Right ventricle myocardium superior (tissue), 1 donor: ENCODE measurements around the gene RNF26. TPM values are rescaled to one million over a fixed set of nuclear protein-coding genes. Genes with fewer than 3 reads are reported as not detected.

Experiments used
- ATAC-seq: fragments of 200-7000 bp; cut with Tn5 transposase; one replicate; pipeline ENCODE4 v1.9.1; 2020; ENCODE audit warnings: mild to moderate bottlenecking; ENCODE audit not compliant: poor library complexity
- DNase-seq: peaks from one replicate; pipeline ENCODE4 v3.0.0-alpha.2; 2020
- intact Hi-C: fragments of 100-400 bp; cut with DNase I; formaldehyde crosslinking; loops from one replicate; pipeline ENCODE4 v1.11.2; 2022
- total RNA-seq: library from RNA; stranded (reverse); fragmentation: NEBNext Ultra II Directional; extraction: Animal tissue kit (Norgen Biotek cat#: 25700); gene quantifications from one replicate; pipeline ENCODE4 v1.2.1, GENCODE V29; 2021
- donor health status: DM: no; HTN: yes; CAD: no; lungs with severe emphysema.

RNF26 gene
- total RNA-seq, 1 donor from 2014 or later: 12.9 TPM

DNA sequence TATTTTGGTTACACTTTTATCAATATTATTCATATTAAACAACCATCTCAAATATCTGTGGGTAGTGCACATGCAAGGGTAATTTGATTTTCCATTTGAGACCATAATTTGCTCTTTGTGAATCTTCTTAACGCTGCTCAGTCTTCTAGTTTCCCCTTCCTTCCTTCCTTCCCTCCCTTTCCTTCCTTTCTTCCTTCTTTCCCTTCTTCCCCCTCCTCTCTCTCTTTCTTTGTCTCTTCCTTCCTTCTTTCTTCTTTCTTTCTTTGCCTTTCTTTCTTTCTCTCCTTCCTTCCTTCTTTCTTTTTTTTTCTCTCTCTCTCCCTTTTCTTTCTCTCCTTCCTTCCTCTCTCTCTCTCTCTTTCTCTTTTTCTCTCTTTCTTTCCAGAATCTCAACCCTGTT is 4.1 kb upstream of the RNF26 start:
- DNase-seq (no peak), ATAC-seq (no peak)
- intact Hi-C loops: no loop called here

DNA sequence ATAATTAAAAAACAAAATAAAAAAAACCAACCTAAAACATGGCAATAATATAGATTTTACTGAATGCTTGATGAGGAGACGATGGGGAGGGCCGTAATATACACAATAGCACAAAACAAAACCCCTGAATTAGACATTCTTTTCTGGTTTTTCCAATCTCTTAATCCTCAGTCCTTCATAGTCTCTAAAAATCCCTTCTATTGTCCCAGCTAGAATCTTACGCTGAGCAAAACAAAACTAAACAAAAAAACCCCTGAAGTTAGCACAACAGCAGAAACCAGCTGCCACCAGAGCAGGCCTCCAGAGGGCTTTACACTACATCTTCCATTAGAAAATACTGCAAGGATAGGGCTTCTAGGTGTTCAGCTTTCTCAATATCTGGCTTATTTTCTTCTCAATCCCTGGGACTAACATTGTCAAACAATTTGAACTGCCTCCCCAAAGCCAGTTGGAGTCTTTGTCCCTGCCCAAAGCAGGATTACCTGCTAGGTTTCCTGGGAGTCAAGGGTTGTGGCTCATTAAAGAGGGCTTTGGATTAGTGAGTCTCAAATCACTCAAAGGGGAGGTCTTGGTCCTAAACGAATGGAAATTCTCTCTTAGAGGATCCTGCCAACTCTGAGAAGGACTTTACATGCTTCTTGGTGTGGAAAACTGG is 2.1 kb upstream of the RNF26 start:
- DNase-seq: no peak
- ATAC-seq: no peak
- intact Hi-C loops: no loop called here

DNA sequence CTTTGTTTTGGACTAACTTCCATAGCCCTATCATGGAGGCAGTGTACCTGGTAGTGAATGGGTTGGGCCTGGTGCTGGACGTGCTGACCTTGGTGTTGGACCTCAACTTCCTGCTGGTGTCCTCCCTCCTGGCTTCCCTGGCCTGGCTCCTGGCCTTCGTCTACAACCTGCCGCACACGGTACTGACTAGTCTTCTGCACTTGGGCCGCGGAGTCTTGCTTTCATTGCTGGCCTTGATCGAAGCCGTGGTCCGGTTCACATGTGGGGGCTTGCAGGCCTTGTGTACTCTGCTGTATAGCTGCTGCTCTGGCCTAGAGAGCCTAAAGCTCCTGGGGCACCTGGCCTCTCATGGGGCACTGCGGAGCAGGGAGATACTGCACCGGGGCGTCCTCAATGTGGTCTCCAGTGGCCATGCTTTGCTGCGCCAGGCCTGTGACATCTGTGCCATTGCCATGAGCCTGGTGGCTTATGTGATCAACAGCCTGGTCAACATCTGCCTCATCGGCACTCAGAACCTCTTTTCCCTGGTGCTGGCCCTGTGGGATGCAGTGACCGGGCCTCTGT is 846 bp downstream of the RNF26 start:
- intact Hi-C loops: loop anchor here (5.0 kb wide), 1 partner anchor 42 kb away; no protein-coding TSS in a partner anchor
- no peak for DNase-seq
- ATAC-seq: no peak

DNA sequence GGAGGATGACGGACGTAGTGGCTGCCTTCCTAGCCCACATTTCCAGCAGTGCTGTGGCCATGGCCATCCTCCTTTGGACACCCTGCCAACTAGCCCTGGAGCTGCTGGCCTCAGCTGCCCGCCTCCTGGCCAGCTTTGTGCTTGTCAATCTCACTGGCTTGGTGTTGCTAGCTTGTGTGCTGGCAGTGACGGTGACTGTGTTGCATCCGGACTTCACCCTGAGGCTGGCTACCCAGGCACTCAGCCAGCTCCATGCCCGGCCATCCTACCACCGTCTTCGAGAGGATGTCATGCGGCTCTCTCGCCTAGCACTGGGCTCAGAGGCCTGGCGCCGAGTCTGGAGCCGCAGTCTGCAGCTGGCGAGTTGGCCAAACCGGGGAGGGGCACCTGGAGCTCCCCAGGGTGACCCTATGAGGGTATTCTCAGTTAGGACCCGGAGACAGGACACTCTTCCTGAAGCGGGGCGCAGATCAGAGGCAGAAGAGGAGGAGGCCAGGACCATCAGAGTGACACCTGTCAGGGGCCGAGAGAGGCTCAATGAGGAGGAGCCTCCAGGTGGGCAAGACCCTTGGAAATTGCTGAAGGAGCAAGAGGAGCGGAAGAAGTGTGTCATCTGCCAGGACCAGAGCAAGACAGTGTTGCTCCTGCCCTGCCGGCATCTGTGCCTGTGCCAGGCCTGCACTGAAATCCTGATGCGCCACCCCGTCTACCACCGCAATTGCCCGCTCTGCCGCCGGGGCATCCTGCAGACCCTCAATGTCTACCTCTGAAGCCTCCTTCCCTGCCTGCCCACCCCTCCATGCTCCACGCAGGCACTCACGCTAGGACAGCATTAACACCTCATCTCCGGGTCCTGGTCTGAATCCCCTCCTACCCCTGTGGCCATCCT is 1.6 kb downstream of the RNF26 start:
- intact Hi-C loops: loop anchor here (5.0 kb wide), 1 partner anchor 41 kb away; no protein-coding TSS in a partner anchor
- DNase-seq: no peak
- ATAC-seq: no peak

DNA sequence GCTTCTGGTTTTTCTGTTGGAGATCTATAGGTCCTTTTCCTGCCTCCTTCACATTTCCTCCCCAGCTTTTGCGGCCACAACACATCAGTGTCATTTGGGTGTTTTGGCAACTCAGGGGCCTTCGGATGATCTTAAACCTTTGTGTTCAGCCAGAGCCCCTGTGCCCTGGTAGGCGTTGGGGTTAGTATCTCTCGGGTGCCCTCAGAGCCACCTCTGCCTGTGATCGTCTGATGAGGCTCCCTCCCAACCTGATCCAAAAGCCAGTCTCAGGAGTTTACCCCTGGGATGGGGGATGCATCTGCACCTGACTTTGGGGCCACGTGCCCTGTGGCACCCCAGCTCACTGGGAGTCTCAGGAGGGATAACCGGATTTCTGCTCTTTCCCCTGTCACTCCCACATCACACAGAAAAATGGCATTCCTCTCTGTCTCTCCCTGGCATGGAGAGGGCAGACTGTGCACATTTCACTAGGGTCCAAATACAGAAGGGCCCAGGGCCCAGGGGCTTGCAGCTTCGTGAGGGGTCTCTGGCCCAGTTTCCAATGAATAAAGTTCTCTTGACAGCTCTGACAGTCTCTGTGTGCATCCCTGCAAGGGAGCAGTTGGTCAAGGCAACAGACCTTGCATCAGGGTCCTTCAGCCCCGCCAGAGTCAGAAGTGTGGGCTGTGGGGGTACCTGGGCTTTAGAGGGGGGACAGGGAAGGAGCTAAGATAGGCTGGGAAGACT is 2.6 kb downstream of the RNF26 start:
- intact Hi-C loops: loop anchor here (5.0 kb wide), 1 partner anchor 40 kb away; no protein-coding TSS in a partner anchor
- DNase-seq (no peak), ATAC-seq (no peak)

DNA sequence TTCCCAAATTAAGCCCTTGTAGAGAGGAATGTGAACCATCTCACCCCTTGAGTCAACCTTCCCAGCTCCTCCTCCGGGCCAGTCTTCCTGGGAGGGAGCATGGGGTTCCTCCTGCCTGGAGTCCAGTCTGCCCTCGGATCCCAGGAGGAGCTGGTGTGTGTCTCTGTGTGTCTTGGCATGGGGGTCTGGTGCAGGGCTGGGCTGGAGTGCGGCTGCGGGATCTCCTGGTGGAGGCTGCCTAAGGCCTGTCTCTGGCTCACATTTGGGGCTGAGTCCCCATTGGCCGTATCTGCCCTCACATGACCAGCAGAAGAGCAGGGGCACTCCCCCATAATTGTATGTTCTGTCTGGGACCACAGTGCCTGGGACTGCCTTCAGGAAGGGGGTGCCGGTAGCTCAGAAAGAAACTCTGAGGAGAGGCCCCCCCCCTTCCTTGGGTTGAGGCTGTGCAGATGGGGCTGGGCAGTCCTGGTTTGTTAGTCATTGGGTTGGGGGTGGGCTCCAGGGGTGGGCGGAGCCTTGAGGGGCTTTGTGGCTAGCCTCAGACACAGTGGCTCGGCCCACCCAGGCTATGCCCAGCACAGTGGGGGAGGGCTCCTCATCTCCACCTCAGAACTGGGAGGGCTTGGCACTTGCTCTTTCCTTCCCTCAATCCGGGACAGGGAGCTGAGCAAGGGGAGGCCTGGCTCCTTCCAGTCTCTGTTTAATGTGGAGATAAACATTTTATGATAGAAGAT is 3.4 kb downstream of the RNF26 start:
- ATAC-seq (no peak), DNase-seq (no peak)
- intact Hi-C loops: loop anchor here (5.0 kb wide), 1 partner anchor 40 kb away; no protein-coding TSS in a partner anchor

DNA sequence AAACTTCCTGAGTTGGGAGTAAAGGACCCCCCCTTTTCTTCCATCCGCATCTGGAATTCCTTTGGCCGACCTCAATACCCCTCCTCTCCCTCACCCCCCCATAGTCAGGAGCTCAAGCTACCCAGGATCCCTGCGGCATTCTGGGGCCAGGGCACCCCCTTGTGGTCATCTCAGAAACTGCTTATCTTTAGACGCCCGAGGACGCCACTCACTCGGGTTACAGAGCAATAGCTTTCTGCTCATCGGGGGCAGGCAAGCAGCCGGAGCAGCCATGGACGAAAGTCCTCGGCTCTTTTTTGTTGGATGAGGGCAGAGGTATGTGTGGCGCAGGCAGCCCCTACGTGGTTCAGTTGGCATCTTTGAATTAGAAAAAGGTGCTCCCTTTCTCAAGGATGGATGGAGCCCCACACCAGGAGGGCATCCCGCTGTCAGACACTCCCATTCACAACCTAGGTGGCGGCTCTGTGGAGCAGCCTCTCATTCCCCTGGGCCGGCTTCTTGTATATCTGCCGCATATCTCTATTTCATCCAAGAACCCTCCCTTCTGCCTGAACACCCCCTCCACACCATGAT is 4.1 kb downstream of the RNF26 start:
- DNase-seq (no peak), ATAC-seq (peak; percentile 15)
- intact Hi-C loops: loop anchor here (5.0 kb wide), 1 partner anchor 39 kb away; no protein-coding TSS in a partner anchor

DNA sequence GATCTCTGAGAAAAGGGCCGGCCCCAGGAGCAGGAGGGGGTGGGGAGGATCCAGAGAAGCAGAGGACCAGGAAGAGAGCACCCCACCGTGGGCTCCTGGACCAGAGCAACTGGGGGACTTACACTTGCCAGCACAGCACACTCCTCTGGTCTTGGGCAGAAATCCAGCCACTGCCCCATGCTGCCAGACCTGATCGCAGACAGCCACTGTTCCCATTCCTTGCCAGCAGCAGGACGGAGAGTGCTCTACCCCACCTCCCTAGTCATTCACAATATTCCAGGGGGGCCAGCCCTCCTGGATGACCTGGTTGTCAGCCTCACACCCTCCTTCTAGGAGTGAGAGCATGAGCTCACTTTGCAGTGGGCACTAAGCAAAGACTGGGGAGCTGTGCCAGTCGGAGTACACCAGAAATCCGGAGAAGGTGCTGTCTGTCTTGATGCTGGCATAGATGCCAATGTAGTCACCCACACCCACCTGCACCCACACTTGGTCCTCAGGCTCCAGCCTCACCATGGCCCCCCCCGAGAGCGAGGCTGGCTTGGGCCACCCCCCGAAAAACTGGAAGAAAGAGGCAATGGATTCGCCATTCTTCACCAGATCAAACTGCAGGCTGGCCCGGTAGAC is 4.8 kb downstream of the RNF26 start:
- intact Hi-C loops: loop anchor here (5.0 kb wide), 1 partner anchor 38 kb away; no protein-coding TSS in a partner anchor
- DNase-seq: no peak
- peak; percentile 1 for ATAC-seq

DNA sequence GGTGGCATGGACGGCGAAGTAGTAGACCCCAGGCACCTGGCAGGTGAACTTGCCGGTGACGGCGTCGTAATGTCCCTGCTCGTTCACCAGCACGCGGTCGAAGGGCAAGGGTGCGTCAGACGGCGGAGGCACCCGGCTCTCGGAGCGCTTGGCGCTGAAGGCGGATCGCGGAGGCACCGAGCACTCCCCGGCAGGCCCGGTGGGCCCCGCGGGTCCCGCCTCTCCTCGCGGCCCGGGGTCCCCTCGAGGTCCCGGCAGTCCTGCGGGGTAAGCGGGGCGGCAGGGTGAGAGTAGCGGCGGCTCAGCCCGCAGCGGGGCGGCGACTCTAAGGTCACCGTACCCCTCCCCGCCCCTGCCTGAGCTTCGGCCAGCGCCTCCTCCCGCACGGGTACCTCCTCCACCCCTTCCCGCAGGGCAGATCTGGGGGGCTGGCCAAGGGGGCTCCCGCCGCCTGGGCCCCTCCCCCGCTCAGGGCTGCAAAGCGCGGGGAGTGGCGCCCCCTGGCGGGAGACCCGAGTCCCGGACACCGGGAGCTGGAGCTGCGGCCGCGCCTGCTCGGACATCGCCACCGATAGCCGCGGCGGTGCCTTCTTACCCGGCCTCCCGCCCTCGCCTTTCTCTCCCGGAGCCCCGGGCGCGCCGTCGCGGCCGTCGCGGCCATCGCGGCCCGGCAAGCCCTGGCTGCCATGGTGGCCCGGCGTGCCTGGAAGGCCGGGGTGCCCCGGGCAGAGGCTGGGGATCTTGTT is 5.4 kb downstream of the RNF26 start:
- ATAC-seq (peak; percentile 81), DNase-seq (peak; percentile 86)
- intact Hi-C loops: loop anchor here (5.0 kb wide), 1 partner anchor 38 kb away; no protein-coding TSS in a partner anchor

DNA sequence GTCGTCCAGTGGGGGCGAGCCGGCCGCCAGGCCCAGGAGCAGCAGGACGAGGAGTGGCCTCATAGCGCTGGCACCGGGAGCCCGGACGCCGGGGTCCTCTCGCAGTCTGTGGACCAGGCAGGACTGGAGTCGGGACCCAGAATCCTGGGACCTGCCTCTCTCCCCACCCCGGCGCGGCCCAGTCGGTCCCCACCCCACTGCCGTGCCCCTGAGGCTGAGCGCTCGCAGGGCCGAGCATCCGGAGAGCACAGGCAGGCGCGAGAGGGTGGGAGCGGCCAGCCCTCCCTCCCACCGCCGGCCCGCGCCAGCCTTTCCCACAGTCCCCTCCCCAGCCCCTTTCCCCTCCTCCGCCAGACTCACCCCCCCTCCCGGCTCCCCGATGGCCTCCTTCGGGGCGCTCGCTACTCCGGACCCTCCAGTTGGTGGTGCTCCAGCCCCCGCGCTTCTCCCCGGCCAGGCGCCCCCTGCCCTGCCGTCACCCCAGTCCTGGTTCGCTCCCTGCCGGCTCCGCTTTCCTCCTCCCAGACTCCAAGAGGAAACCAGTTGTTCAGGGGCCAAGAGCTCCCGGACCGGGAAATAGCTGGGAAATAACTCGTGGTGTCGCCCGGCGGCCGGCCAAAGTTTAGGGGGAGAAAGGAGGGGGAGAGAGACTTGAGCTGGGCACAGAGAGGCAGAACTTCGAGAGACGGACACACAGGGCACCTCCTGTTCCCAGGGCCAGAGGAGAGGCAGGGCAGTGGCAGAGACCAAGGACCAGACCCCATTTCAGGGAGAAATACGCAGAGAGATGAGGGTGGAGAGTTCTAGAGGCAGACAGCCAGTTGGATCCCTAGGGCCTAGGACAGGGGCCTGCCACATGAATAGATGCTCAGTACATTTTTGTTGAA is 6.3 kb downstream of the RNF26 start, which contains the start of gene C1QTNF5:
Gene C1QTNF5 (minus strand): TSS at position 549 of the 887 bp plus-strand sequence. CDS start 486 bp downstream, at position 63.
- intact Hi-C loops: no loop called here
- DNase-seq (peak; percentile 93), ATAC-seq (peak; percentile 58)

DNA sequence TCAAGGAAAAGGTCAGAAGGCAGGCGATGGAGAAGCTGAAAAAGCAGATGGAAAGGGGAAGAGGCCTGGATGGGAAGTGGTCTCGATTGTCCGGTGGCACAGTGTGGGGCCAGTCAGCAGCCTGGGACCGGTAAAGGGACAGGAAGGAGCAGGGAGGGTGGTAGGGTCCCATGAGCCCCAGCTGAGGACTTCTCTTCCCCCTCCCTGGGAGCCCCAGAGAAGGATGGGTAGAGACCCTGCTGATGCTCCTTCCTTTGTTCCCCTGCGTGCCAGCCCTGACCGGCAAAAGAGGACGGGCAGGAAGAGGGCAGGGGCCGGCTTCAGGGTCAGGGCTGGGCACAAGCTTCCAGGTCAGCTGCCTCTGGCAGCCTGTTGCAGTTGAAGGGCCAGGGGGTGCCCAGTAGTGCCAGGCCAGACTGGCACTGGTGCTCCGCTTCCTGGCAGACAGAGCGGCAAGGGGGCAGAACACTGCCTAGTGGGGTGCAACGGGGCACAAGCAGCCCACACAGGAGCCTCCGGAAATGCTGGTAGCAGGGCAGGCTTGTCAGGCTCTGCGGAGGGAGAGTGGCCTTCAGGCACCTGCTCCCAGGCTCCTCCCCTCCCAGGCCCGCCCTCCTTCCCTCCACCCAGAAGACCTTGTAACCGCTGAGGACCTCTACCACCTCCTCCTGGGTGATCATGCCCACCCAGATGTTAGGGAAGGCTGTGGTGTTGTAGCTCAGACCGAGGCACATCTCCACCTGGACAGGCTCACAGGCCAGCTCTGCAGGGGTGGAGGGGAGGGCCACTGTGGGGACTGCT is 7.1 kb downstream of the RNF26 start:
- intact Hi-C loops: no loop called here
- ATAC-seq: no peak
- DNase-seq: no peak

DNA sequence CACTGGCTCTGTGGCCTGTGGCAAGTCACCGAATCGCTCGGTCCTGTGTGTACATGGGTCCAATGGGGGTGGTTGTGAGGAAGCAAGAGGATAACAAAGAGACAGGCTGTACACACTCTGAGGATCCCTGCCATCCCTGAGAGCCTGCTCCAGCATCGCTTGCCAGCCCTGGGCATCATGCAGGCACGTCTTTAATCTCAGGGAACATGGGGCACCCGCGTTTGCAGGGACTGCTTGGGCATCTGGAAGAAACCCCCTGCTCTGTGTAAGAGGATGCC is 7.6 kb downstream of the RNF26 start:
- DNase-seq: no peak
- ATAC-seq: no peak
- intact Hi-C loops: no loop called here

DNA sequence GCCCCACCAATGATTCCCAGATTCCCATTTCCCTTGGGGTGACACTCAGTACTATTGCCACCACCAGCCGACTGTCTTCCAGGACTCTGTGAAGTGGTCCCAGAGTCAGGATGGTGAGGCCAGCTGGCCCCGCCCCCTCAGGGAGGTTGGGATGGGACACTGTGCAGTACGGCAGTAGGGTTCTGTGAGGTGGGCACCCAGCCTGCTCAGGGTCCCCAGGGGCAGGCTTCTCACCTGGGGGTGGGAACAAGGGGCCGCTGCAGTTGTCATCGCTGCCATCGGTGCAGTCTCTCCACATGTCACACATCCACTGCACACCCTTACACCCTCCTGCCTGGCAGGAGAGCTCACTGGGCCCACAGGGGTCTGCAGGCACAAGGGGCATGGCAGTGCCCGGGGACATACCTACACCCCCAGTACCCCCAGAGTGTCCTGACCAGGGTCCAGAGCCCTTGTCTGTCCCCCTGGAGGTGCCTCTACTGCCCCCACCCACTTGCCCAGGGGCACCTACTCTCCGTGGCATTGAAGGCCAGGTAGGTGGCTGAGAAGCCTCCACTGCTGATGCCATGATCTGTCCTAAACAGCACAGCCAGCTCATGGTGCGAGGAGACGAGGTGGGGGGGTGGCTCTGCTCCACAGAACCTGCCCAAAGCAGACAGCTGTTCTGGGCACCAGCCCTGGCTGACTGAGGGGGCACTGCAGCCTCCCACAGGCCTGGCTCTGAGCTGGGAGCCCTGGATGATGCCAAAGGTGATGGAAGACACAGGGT is 8.2 kb downstream of the RNF26 start:
- no peak for ATAC-seq
- intact Hi-C loops: no loop called here
- DNase-seq: no peak

DNA sequence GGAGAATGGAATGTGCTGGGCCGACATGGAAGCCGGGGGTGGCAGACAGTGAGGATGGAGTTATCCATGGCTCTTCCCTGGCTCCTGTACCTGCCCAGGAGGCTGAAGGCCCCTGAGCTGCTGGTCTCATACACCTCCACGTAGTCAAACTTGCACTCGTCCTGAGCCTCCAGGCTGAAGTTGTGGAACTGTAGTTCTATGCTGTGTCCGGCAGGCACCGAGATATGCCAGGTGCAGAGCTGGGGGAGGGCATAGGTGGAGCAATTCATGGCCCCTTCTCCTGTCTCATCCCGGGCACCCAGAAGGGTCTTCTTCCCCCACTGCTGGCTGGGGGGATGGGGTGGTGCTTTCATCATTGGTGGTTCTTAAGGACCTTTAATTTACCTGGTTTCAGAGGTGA is 9.4 kb downstream of the RNF26 start:
- intact Hi-C loops: no loop called here
- DNase-seq (no peak), ATAC-seq (no peak)
